Measurements from ENCODE around the gene CHST12.

DNA sequence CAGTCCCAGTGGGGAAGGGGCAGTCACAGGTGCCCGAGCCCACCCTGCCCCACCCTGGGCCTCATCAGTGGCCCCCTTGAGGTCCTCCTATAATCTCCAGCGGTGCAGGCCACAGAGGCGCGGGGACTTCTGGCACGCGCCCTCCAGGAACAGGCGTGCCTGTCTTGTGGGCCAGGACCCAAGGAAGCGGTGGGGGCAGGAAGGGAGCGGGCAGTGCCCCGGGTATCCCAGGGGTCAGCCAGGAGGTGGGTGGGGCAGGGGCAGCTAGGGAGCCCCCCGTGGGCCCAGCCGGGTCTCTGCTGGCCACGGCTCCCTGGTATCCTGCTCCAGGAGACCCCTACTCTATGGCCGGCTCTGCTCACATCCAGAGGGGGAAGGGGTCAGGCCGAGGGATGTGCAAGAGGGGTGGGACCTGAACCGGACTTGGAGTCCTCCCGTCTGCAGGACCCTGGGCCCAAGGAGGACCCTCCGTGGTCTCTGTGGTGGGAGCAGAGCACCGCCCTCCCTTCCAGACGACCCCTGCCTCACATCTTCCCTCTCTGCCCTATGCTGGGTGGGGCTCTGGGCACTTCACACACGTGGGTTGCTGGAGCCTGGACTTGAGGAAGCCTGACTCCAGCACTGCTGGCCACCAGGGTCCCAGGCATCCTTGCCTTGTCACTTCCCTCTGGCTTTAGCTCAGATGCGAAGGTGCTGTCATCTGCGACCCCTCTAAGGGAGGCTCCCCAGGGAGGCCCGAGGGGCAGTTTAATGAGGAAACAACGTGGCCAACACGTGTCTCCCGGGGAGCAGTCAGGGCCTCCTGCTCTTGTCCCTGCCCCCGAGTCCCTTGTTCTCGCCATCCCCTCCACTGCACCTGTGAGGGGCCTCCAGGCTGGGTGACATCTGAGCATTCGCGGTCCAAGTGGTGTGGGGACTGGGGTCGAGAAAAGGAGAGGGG, 91.0 kb downstream of the CHST12 start:
- TF ChIP-seq GATA2 (IDR thresholded peaks at IDR 0.05; ENCODE audit: low read depth, low read length) (no peak), GATA3 (IDR thresholded peaks at IDR 0.05; ENCODE audit: low read depth, low read length) (no peak)

Data from SH-SY5Y (cell line).